Spinal cord (tissue), 10 donors: ENCODE results near the gene PTX3. TPM values are rescaled to one million over a fixed set of nuclear protein-coding genes. Genes with fewer than 3 reads are reported as not detected.
A peak's percentile ranks its signal among the peaks of the same experiment; 100 is the strongest.

Source experiments
- DNase-seq, 6 donors: peaks; one replicate each; pipeline versions ENCODE4 v3.0.0 to v3.0.0-alpha.2; 2013 to 2015; ENCODE audit warnings: low spot score in 6 of 6, low read depth in 4 of 6
- H3K27ac ChIP-seq: one replicate; pipeline ENCODE4 v1.5.1; 2013; ENCODE audit warnings: low read depth, low read length, control low read depth
- H3K27me3 ChIP-seq: one replicate; pipeline ENCODE4 v1.6.1; 2013; ENCODE audit warnings: low read length; ENCODE audit not compliant: control insufficient read depth, insufficient read depth
- H3K36me3 ChIP-seq: one replicate; pipeline ENCODE4 v1.6.1; 2013; ENCODE audit warnings: low read length; ENCODE audit not compliant: control insufficient read depth, insufficient read depth
- H3K4me1 ChIP-seq: one replicate; pipeline ENCODE4 v1.6.1; 2013; ENCODE audit warnings: low read length; ENCODE audit not compliant: control insufficient read depth, insufficient read depth
- H3K4me3 ChIP-seq: one replicate; pipeline ENCODE4 v1.5.1; 2013; ENCODE audit warnings: low read depth, low read length, control low read depth
- H3K9me3 ChIP-seq: one replicate; pipeline ENCODE4 v1.6.1; 2013; ENCODE audit warnings: low read length; ENCODE audit not compliant: control insufficient read depth, insufficient read depth
- WGBS: methylation state at CpG from one replicate; pipeline ENCODE4 v1.1.5; 2013; ENCODE audit warnings: missing lambda C conversion rate; ENCODE audit not compliant: insufficient coverage; 5-methylcytosine and 5-hydroxymethylcytosine counted together
- polyA plus RNA-seq, 2 donors: library from polyadenylated mRNA; unstranded; fragments of 120-200 nt; gene quantifications; one replicate each; pipeline ENCODE4 v1.2.1, GENCODE V29; 2013; ENCODE audit not compliant: insufficient read length in 2 of 2
- total RNA-seq, 2 donors: library from RNA; depleted of rRNA in 1 of 2; stranded (reverse); fragments of 120-200 nt in 1 of 2; fragments of >200 nt in 1 of 2; gene quantifications; one replicate each; pipeline versions ENCODE4 v1.2.3 to v1.2.4, GENCODE V29; 2013 to 2014
- donor health status: healthy.

PTX3 gene
- total and polyA plus RNA-seq, 4 donors: 5.4 to 10.4 (median 7.5) TPM

DNA sequence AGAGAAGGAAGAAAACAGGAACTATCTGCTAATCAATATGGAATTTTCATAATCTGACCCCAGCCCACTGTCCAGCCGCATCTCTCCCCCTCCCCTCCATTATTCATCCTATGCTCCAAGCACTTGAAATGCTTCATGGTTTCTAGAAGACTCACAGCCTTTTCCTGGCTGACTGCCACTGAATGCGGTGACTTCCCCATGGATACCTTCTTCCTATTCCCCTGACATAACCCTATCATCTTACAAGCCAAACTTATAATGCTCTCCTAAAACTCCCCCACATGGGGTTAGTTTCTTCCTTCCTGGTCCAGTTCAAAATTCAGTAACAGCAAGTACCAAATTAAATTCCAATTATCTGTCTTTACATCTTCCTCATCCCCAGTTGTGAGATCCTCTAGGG is 31.2 kb upstream of the PTX3 start:
- Histone ChIP-seq H3K27ac (no peak overlapping the region), H3K27me3 (no peaks in the 10 kb centered on the region), H3K36me3 (no peaks in the 10 kb centered on the region), H3K9me3 (no peaks in the 10 kb centered on the region), H3K4me3 (no peak overlapping the region), H3K4me1 (no peaks in the 10 kb centered on the region)
- WGBS: 63% methylated on average over 2 of the region's 2 CpGs
- DNase-seq: no peak

DNA sequence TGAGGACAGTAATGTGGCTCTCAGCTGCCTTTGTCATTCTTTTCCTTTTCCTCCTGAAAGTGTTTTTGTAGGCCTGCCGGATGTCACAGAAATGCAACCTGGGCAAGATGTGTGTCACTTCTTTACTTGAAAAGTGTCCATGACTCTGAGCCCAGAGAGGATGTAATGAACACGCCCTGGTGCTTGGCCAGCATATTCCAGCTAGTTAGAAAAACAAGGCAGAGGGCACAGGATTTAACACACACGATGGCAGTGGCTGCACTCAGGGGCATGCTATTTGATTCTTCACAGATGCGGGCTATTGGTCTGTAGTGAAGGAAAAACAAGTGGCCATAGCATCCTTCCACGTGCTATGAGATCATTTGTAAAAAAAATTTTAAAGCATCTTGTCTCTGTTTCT is 30.3 kb upstream of the PTX3 start:
- WGBS: 52% methylated on average over 2 of the region's 5 CpGs
- H3K36me3 ChIP-seq: no peaks in the 10 kb centered on the region
- no peak overlapping the region for H3K27ac ChIP-seq
- no peaks in the 10 kb centered on the region for H3K4me1 ChIP-seq
- H3K4me3 ChIP-seq: no peak overlapping the region
- no peak for DNase-seq
- H3K27me3 ChIP-seq: no peaks in the 10 kb centered on the region
- H3K9me3 ChIP-seq: no peaks in the 10 kb centered on the region

DNA sequence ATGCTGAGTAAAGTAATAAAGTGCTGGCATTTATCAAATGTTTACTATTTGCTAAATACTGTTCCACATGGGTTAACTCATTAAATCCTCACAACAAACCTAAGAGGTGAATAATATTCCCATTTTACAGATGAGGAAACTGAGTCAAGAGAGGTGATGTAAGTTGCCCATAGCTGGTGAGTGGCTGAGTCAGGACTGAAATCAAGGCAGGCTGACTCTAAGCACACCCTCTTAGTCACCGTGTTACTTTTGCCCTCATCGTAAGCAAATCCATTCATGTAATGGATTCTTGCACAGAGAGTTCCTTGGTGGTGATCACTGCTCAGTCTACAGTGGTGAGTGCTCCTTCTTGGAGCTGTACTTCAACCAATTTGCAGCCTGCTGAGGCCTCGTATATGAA is 28.9 kb upstream of the PTX3 start:
- no peaks in the 10 kb centered on the region for H3K27me3 ChIP-seq
- no peak overlapping the region for H3K27ac ChIP-seq
- H3K4me1 ChIP-seq: no peaks in the 10 kb centered on the region
- DNase-seq: no peak
- no peaks in the 10 kb centered on the region for H3K36me3 ChIP-seq
- no peaks in the 10 kb centered on the region for H3K9me3 ChIP-seq
- WGBS: 70% methylated on average over 2 of the region's 3 CpGs
- no peak overlapping the region for H3K4me3 ChIP-seq

DNA sequence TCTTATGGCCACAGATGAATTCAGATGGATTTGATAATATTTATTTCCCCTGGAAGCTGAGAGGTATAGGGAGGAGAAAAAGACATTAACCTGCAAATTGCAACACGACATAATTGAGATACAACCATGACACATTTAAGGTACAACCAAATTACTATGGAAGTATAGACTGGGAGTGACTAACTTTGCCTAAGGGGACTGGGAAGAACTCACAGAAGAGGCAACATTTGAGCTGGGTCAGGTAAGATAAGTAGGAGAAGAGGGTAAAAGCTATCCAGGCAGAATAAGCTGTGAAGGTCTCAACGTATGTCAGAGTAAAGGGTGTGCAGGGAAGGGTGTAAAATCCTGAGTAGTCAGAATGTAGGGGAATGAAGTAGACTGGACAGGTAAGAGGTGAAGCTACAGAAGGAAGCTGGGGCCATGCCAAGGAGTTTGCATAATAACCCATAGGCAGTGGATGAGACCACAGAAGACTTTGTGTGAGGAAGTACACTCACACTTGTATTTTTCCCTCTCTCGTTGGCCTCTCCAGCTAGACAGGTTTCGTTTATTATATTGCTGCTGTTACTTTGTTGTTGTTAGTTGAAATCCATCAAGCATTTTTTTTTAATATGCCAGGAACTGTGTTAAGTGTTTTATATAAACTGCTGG is 28.0 kb upstream of the PTX3 start:
- 85% methylated on average over 1 of the region's 4 CpGs for WGBS
- Histone ChIP-seq H3K4me1 (no peaks in the 10 kb centered on the region), H3K27ac (no peak overlapping the region), H3K9me3 (no peaks in the 10 kb centered on the region), H3K36me3 (no peaks in the 10 kb centered on the region), H3K27me3 (no peaks in the 10 kb centered on the region), H3K4me3 (no peak overlapping the region)
- no peak for DNase-seq

DNA sequence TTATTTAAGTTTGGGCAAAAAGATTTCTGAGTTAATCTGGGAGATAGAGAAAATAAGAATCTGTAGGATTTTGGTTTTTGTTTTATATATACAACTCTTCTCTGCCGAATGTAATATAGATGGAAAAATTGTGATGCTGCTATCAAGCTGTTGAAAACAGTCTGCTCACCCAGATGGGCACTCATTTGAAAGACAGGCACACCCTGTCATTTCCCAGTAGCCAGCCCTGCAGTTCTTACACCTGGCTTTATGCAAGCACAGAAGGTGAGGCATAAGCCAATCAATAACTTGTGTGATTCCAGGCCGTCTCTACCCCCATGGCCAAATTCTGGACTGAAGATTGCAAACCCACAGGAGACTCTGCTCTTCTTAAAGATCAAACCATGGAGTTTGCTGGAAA is 27.1 kb upstream of the PTX3 start:
- H3K27ac ChIP-seq: no peak overlapping the region

DNA sequence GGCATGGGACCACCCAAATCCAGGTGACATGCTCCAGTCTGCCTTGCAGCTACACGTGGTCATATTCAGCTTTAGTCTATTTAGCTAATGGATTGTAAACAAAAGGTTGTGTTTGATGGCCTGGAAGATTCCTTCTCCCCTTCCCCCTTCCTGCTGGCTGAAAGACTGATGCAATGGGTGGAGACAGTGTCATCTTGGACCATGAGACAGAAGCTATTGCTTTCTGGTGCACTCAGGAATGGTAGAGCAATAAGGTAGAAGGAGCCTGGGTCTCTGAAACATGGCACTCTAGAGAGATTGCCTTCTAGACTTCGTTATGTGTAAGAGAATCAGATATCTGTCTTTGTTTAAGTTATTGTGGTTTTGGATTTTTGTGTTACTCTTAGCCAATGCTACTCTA is 25.7 kb upstream of the PTX3 start:
- DNase-seq: no peak
- H3K9me3 ChIP-seq: no peaks in the 10 kb centered on the region
- H3K4me1 ChIP-seq: no peaks in the 10 kb centered on the region
- H3K27ac ChIP-seq: no peak overlapping the region
- no peaks in the 10 kb centered on the region for H3K36me3 ChIP-seq
- no peak overlapping the region for H3K4me3 ChIP-seq
- WGBS: no CpG with 5 or more reads among the region's 2 CpGs
- H3K27me3 ChIP-seq: no peaks in the 10 kb centered on the region

More for the DNA sequence above, 27.1 kb upstream of the PTX3 start:
- peak in 1 of 6 donors; percentile 83 for DNase-seq
- Histone ChIP-seq H3K4me1 (no peaks in the 10 kb centered on the region), H3K4me3 (no peak overlapping the region), H3K36me3 (no peaks in the 10 kb centered on the region), H3K27me3 (no peaks in the 10 kb centered on the region), H3K9me3 (no peaks in the 10 kb centered on the region)
- WGBS: 100% methylated on average over 1 of the region's 2 CpGs

DNA sequence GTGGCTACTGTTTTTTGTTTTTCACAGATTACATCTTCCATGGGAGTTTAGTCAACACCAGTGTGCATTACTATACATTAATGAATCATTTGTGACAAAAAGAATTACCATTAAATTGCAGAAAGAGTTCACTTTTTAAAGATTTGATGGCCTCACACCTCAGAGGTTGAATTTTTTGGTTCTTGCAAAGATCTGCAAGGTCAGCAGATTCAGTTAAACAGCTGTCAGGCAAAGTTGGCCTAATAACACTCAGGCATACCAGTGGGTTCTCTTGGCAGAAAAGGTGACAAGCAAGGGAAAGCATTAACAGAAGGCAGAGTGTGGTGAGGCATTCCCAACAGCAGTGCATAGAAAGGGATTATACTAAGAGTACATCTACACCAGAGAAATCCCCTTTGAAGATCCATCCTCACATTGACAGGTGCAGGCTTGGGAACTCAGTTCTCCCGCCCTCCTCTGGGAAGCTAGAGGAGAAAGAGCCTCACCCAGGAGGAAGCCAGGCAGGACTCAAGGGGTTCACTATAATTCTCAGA is 24.3 kb upstream of the PTX3 start:
- no peaks in the 10 kb centered on the region for H3K9me3 ChIP-seq
- no peaks in the 10 kb centered on the region for H3K27me3 ChIP-seq
- H3K4me1 ChIP-seq: no peaks in the 10 kb centered on the region
- no peaks in the 10 kb centered on the region for H3K36me3 ChIP-seq
- no peak overlapping the region for H3K4me3 ChIP-seq
- no peak overlapping the region for H3K27ac ChIP-seq
- WGBS: no CpG with 5 or more reads among the region's 1 CpG
- no peak for DNase-seq

DNA sequence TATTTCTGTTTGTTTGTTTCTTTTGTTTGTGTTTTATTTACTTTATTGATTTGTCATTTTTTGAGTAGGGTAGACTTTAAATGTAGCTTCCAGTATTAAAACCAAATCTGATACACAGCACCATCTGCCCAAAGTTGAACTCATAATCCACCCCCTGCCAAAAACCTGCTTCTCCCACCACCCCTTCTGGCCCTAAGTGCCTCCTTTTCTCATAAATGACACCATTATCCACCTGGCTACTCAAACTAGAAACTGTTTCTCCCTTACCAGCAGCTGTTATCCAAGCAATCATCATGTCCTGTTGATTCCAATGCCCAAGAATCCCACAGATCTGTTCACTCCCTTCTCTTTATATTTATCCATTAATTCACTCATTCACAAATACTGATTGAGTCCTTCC is 21.8 kb upstream of the PTX3 start:
- Histone ChIP-seq H3K9me3 (no peaks in the 10 kb centered on the region), H3K36me3 (no peaks in the 10 kb centered on the region), H3K4me3 (no peak overlapping the region), H3K4me1 (no peaks in the 10 kb centered on the region), H3K27ac (no peak overlapping the region), H3K27me3 (no peaks in the 10 kb centered on the region)
- peak in 2 of 6 donors; percentile 46 to 75 for DNase-seq

DNA sequence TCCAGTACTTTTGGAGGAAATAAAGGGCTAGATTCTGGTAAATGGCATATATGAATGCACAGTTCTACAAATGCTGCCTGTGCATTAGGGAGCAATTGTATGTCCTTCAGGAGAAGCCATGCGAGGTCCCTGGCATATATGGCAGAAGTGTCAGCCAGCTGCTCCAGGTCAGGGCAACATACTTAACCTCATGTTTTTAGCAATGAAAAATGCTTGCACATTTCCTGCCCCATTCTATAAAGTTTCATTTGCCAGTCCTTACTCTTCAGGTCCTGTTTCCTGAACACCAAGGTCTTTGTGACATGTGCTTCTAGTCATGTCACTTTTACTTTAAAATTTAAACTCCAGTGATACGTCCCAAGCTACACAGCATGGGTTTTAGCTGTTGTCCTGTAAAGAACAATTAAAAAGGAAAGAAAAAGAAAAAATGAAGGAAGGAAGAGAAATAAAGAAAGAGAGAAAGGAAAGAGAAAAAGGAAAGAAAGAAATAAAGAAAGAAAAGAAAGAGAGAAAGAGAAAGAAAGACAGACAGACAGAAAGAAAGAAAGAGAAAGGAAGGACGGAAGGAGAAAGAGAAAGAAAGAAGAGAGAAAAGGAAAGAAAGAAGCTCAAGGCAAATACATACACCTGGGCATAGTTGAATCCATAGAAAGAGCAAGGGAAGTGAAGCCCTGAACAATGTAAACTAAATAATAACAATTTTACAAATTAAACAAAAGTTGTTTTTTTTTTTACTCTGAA is 20.1 kb upstream of the PTX3 start:
- no CpG with 5 or more reads among the region's 3 CpGs for WGBS
- Histone ChIP-seq H3K4me3 (no peak overlapping the region), H3K4me1 (no peaks in the 10 kb centered on the region), H3K27ac (no peak overlapping the region), H3K36me3 (no peaks in the 10 kb centered on the region), H3K27me3 (no peaks in the 10 kb centered on the region), H3K9me3 (no peaks in the 10 kb centered on the region)
- no peak for DNase-seq

DNA sequence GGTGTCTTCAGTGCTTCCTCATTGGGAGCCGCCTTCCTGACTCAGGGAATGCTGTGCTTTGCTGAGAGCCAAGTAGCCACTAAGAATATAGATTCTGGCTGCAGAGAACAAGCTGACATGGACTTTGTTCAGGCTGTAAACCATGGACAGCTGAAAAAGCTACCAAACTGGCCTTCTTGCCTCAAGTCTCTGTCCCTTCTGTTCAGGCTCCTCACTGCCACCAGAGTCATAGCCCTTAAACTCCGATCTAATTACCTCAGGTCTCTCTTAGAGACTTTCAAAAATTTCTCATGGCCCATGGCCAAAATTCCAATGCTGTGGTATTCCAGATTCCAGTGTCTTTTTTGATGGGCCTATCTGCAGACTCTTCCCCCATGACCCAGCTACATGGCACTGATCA is 19.4 kb upstream of the PTX3 start:
- Histone ChIP-seq H3K9me3 (no peaks in the 10 kb centered on the region), H3K36me3 (no peaks in the 10 kb centered on the region), H3K4me1 (no peaks in the 10 kb centered on the region), H3K4me3 (no peak overlapping the region), H3K27ac (no peak overlapping the region), H3K27me3 (no peaks in the 10 kb centered on the region)
- WGBS: 60% methylated on average over 2 of the region's 2 CpGs
- DNase-seq: no peak
